Cardiac muscle cell (in vitro differentiated cells and primary cell): Measurements from ENCODE around the gene TNFRSF4. TPM values are rescaled to one million over a fixed set of nuclear protein-coding genes. Genes with fewer than 3 reads are reported as not detected.
"Not testable (repeated sequence)": the region's sequence is repeated elsewhere in the genome, so short reads cannot be mapped to it uniquely, and the experiment has no call there.

ENCODE experiments used
- DNase-seq, 2 donors: peaks; one replicate each; pipeline versions ENCODE4 v3.0.0 to v3.0.0-alpha.2; 2010 to 2017; ENCODE audit warnings: low read depth in 1 of 2, low spot score in 1 of 2
- H3K27ac ChIP-seq: fragments of 200-600 bp; sonication (generic); 2 replicates; pipeline ENCODE4 v1.5.1; 2016
- H3K27me3 ChIP-seq: fragments of 200-600 bp; sonication (generic); 2 replicates; pipeline ENCODE4 v1.6.0; 2016; ENCODE audit warnings: control low read depth
- H3K36me3 ChIP-seq: fragments of 200-600 bp; sonication (generic); 2 replicates; pipeline ENCODE4 v1.5.1; 2016; ENCODE audit warnings: control low read depth
- H3K4me1 ChIP-seq: fragments of 200-600 bp; sonication (generic); 2 replicates; pipeline ENCODE4 v1.8.1; 2017; ENCODE audit warnings: low read depth, mild to moderate bottlenecking, mixed run types
- H3K4me3 ChIP-seq: fragments of 200-600 bp; sonication (generic); 2 replicates; pipeline ENCODE4 v1.5.1; 2016; ENCODE audit warnings: mild to moderate bottlenecking
- H3K9me3 ChIP-seq: fragments of 200-600 bp; sonication (generic); 2 replicates; pipeline ENCODE4 v1.5.1; 2017; ENCODE audit warnings: low read depth, mild to moderate bottlenecking, control low read depth
- polyA plus RNA-seq: library from polyadenylated mRNA; unstranded; fragments of >200 nt; fragmentation: Nextera tagmentation; extraction: Ambion mirVana; gene quantifications from 2 replicates; pipeline ENCODE4 v1.2.1, GENCODE V29; 2016
- total RNA-seq: library from RNA; depleted of rRNA; stranded (reverse); fragments of >200 nt; gene quantifications from 2 replicates; pipeline ENCODE4 v1.2.3, GENCODE V29; 2016
- TF ChIP-seq, protein P1 (sequence below): IDR thresholded peaks from 2 replicates; pipeline ENCODE4 v1.5.1; 2012; ENCODE audit warnings: low read depth, mild to moderate bottlenecking, low read length

Gene TNFRSF4
- total and polyA plus RNA-seq, 2 experiments from 2014 or later = not detected

DNA sequence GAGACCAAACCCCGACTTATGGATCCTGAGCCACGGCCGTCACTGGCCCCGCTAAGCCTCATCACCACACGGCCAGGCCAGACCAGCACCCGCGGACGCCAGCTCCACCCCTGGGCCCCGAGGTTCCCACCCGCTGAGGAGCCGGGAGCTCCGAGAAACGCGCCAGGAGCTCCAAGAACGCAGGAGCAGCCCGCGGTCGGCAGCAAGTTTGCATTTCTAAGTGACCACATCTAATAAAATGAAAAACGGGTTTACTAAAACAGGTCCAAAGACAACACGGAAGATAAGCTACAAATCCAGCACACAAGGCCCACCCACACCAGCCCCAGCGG lies 40.7 kb upstream of the TNFRSF4 start:
- no peak for DNase-seq
- Histone ChIP-seq H3K4me1 (no peaks in the 10 kb centered on the region), H3K27ac (no peak overlapping the region), H3K9me3 (no peaks in the 10 kb centered on the region), H3K36me3 (peaks cover 8% of the 10 kb centered on the region), H3K4me3 (no peak overlapping the region), H3K27me3 (no peaks in the 10 kb centered on the region)
- TF ChIP-seq, protein P1, sequence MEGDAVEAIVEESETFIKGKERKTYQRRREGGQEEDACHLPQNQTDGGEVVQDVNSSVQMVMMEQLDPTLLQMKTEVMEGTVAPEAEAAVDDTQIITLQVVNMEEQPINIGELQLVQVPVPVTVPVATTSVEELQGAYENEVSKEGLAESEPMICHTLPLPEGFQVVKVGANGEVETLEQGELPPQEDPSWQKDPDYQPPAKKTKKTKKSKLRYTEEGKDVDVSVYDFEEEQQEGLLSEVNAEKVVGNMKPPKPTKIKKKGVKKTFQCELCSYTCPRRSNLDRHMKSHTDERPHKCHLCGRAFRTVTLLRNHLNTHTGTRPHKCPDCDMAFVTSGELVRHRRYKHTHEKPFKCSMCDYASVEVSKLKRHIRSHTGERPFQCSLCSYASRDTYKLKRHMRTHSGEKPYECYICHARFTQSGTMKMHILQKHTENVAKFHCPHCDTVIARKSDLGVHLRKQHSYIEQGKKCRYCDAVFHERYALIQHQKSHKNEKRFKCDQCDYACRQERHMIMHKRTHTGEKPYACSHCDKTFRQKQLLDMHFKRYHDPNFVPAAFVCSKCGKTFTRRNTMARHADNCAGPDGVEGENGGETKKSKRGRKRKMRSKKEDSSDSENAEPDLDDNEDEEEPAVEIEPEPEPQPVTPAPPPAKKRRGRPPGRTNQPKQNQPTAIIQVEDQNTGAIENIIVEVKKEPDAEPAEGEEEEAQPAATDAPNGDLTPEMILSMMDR = no peak

DNA sequence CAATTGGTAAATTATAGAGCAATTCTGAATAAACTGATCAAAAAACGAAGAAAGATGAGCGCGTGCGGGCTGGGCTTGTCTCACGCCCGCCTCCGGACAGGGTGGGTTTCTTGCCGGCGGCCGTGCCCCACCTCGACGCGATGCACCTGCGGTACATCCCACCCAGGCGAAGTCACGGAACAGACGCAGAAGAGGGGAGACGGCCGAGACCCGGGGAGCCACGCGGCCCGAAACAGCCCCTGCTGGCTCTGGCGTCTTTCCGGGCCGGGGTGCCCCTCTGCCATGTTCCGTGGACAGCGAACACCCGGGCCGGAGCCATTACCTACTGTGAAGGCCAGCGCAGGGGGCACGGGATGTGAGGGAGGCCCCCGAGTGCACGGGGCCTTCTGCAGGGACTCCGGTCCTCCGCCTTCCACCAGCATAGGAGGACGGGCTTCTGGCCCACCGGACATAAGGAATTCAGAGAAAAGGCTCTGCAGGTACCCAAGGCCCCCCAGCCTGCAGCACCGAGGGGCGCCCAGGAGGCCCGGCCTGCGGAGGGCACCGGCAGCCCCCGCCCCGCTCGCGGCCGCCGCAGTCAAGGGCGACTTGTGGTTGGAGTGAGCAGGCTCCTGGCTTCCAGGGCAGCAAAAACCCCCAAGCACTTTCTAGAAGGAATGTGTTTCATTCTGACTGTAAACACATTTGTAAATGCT lies 40.2 kb upstream of the TNFRSF4 start:
- no peak for DNase-seq
- no peaks in the 10 kb centered on the region for H3K4me1 ChIP-seq
- no peak overlapping the region for H3K4me3 ChIP-seq
- H3K27ac ChIP-seq = no peak overlapping the region
- peaks cover 8% of the 10 kb centered on the region for H3K36me3 ChIP-seq
- TF ChIP-seq, protein P1 = no peak
- H3K9me3 ChIP-seq = no peaks in the 10 kb centered on the region
- no peaks in the 10 kb centered on the region for H3K27me3 ChIP-seq

DNA sequence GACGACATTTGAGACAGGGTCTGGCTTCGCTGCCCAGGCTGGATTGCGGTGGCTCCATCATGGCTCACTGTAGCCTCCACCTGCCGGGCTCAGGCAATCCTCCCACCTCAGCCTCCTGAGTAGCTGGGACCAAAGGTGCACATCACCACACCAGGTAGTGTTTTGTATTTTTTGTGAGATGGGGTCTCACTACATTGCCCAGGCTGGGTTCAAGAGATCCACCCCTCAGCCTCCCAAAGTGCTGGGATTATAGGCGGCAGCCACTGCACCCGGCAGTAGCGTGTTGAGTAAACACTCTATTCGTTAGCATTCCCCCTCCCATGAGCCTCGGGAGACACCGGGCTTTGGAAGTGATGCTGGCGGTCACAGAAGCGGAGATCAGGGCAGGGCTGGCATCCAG lies 39.4 kb upstream of the TNFRSF4 start:
- TF ChIP-seq, protein P1 = no peak
- H3K9me3 ChIP-seq = no peaks in the 10 kb centered on the region
- H3K4me1 ChIP-seq = no peaks in the 10 kb centered on the region
- no peak overlapping the region for H3K27ac ChIP-seq
- H3K36me3 ChIP-seq = peaks cover 8% of the 10 kb centered on the region
- H3K4me3 ChIP-seq = no peak overlapping the region
- DNase-seq = no peak
- H3K27me3 ChIP-seq = no peaks in the 10 kb centered on the region

- no peaks in the 10 kb centered on the region for H3K4me1 ChIP-seq
- no peak overlapping the region for H3K27ac ChIP-seq
- H3K27me3 ChIP-seq = peaks cover 18% of the 10 kb centered on the region
- no peak overlapping the region for H3K4me3 ChIP-seq
- H3K9me3 ChIP-seq = no peaks in the 10 kb centered on the region
- TF ChIP-seq, protein P1 = no peak
- DNase-seq = no peak
- peaks cover 3% of the 10 kb centered on the region for H3K36me3 ChIP-seq
Measured at GRCh38 chr1:1250786-1251284, 36.9 kb upstream of the TNFRSF4 start.

DNA sequence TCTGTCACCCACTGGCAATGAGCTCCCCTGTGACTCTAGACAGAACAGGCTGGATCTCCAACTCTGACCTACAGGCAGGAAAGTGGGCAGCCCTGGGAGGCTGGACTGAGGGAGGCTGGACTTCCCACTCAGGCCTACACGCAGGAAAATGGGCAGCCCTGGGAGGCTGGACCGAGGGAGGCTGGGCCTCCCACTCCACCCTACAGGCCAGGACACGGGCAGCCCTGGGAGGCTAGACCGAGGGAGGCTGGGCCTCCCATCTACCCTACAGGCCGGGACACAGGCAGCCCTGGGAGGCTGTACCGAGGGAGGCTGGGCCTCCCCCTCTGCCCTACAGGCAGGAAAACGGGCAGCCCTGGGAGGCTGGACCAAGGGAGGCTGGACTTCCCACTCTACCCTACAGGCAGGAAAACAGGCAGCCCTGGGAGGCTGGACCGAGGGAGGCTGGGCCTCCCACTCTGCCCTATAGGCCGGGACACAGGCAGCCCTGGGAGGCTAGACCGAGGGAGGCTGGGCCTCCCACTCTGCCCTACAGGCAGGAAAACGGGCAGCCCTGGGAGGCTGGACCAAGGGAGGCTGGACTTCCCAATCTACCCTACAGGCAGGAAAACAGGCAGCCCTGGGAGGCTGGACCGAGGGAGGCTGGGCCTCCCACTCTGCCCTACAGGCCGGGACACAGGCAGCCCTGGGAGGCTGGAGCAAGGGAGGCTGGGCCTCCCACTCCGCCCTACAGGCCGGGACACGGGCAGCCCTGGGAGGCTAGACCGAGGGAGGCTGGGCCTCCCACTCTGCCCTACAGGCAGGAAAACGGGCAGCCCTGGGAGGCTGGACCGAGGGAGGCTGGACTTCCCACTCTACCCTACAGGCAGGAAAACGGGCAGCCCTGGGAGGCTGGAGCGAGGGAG lies 34.3 kb upstream of the TNFRSF4 start:
- peaks cover 18% of the 10 kb centered on the region for H3K27me3 ChIP-seq
- H3K36me3 ChIP-seq, H3K9me3 ChIP-seq, DNase-seq, H3K4me3 ChIP-seq, H3K4me1 ChIP-seq, H3K27ac ChIP-seq: not testable (repeated sequence)

GRCh38 chr1:1247341-1247913 lies 33.5 kb upstream of the TNFRSF4 start:
- TF ChIP-seq, protein P1 = no peak
- no peak overlapping the region for H3K4me3 ChIP-seq
- DNase-seq = no peak
- no peaks in the 10 kb centered on the region for H3K4me1 ChIP-seq
- H3K36me3 ChIP-seq = no peaks in the 10 kb centered on the region
- H3K27ac ChIP-seq = no peak overlapping the region
- H3K27me3 ChIP-seq = peaks cover 18% of the 10 kb centered on the region
- H3K9me3 ChIP-seq = no peaks in the 10 kb centered on the region
